ENCODE data around the gene TRAF3. TPM values are rescaled to one million over a fixed set of nuclear protein-coding genes. Genes with fewer than 3 reads are reported as not detected.

TRAF3 gene
- total and polyA plus RNA-seq, 3 donors from 2014 or later: 24.3 to 38.8 (median 38.2) TPM

- WGBS, 2 donors: 89 to 98% methylated on average over 5 of the region's 5 CpGs
- H3K9me3 ChIP-seq: no peaks in the 10 kb centered on the region
- no peak overlapping the region for H3K4me3 ChIP-seq
- H3K27me3 ChIP-seq: no peaks in the 10 kb centered on the region
- H3K4me1 ChIP-seq: no peaks in the 10 kb centered on the region
- no peak for TF ChIP-seq POLR2A (IDR thresholded peaks at IDR 0.05)
- TF ChIP-seq CTCF (IDR thresholded peaks at IDR 0.05): no peak
- no peak for DNase-seq
- no peaks in the 10 kb centered on the region for H3K36me3 ChIP-seq (ENCODE audit: low read depth, missing control alignments)
- H3K27ac ChIP-seq: no peak overlapping the region
- intact Hi-C loops (cut with DNase I; ENCODE audit: low total_unique reads): no loop called here
Measured at GRCh38 chr14:102813691-102814090, 36.4 kb downstream of the TRAF3 start.

GRCh38 chr14:102817318-102817717 is 40.1 kb downstream of the TRAF3 start:
- Histone ChIP-seq H3K4me3 (no peak overlapping the region), H3K36me3 (ENCODE audit: low read depth, missing control alignments) (no peaks in the 10 kb centered on the region), H3K27me3 (no peaks in the 10 kb centered on the region), H3K27ac (no peak overlapping the region), H3K4me1 (no peaks in the 10 kb centered on the region), H3K9me3 (no peaks in the 10 kb centered on the region)
- TF ChIP-seq CTCF (IDR thresholded peaks at IDR 0.05): no peak
- TF ChIP-seq POLR2A (IDR thresholded peaks at IDR 0.05): no peak
- WGBS, 2 donors: 78 to 95% methylated on average over 2 of the region's 2 CpGs
- no peak for DNase-seq
- intact Hi-C loops (cut with DNase I; ENCODE audit: low total_unique reads): no loop called here

GRCh38 chr14:102817942-102818940 is 41.0 kb downstream of the TRAF3 start:
- H3K27me3 ChIP-seq: no peaks in the 10 kb centered on the region
- no peaks in the 10 kb centered on the region for H3K9me3 ChIP-seq
- TF ChIP-seq CTCF (IDR thresholded peaks at IDR 0.05) (no peak), POLR2A (IDR thresholded peaks at IDR 0.05) (no peak)
- 86 to 87% methylated on average over 10 of the region's 10 CpGs for WGBS, 2 donors
- no peak overlapping the region for H3K27ac ChIP-seq
- H3K4me3 ChIP-seq: no peak overlapping the region
- no peaks in the 10 kb centered on the region for H3K4me1 ChIP-seq
- intact Hi-C loops (cut with DNase I; ENCODE audit: low total_unique reads): no loop called here
- no peaks in the 10 kb centered on the region for H3K36me3 ChIP-seq (ENCODE audit: low read depth, missing control alignments)
- no peak for DNase-seq

- Histone ChIP-seq H3K36me3 (ENCODE audit: low read depth, missing control alignments) (no peaks in the 10 kb centered on the region), H3K27me3 (no peaks in the 10 kb centered on the region), H3K4me3 (no peak overlapping the region), H3K4me1 (no peaks in the 10 kb centered on the region), H3K9me3 (no peaks in the 10 kb centered on the region), H3K27ac (no peak overlapping the region)
- no peak for TF ChIP-seq CTCF (IDR thresholded peaks at IDR 0.05)
- no peak for TF ChIP-seq POLR2A (IDR thresholded peaks at IDR 0.05)
- intact Hi-C loops (cut with DNase I; ENCODE audit: low total_unique reads): no loop called here
- WGBS, 2 donors: 87 to 91% methylated on average over 9 of the region's 9 CpGs
- DNase-seq: no peak
Measured at GRCh38 chr14:102819176-102819628, 42.0 kb downstream of the TRAF3 start.
